ENCODE results near the gene RAPGEF6.
"Not testable (repeated sequence)": the region's sequence is repeated elsewhere in the genome, so short reads cannot be mapped to it uniquely, and the experiment has no call there.

The RAPGEF6 gene

GRCh38 chr5:131380238-131380637 is 254.8 kb downstream of the RAPGEF6 start:
- Mint-ChIP-seq H3K36me3 (peaks cover 15% of the 10 kb centered on the region), H3K27ac (peak overlapping the region; percentile 89), H3K4me1 (peaks cover 71% of the 10 kb centered on the region)
- H3K4me3 Mint-ChIP-seq, ATAC-seq, H3K9me3 Mint-ChIP-seq, H3K27me3 Mint-ChIP-seq: not testable (repeated sequence)

DNA sequence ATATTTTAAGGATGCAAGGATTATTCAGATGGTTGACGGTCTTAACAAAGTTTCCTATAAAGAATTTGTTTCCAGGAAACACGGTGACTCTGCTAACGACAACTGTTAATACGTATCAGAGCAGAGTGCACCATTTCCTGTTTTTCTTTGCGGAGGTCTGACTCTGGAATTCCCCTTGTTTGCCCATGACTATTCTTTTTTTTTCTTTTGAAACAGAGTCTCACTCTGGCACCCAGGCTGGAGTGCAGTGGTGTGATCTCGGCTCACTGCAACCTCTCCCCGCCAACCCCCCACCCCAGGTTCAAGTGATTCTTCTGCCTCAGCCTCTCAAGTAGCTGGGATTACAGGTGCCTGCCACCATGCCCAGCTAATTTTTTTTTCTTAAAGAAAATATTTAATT is 255.3 kb downstream of the RAPGEF6 start:
- Mint-ChIP-seq H3K27ac (peak overlapping the region; percentile 89), H3K4me3 (no peak overlapping the region), H3K4me1 (peaks cover 75% of the 10 kb centered on the region), H3K27me3 (no peaks in the 10 kb centered on the region), H3K36me3 (peaks cover 14% of the 10 kb centered on the region), H3K9me3 (peaks cover 3% of the 10 kb centered on the region)
- ATAC-seq, result peak; percentile 90

GRCh38 chr5:131378721-131379541 is 256.1 kb downstream of the RAPGEF6 start:
- Mint-ChIP-seq H3K27ac (peak overlapping the region; percentile 89), H3K27me3 (no peaks in the 10 kb centered on the region), H3K4me1 (peaks cover 79% of the 10 kb centered on the region), H3K9me3 (peaks cover 3% of the 10 kb centered on the region), H3K4me3 (peak overlapping the region; percentile 36), H3K36me3 (peaks cover 14% of the 10 kb centered on the region)
- no peak for ATAC-seq

- H3K36me3 Mint-ChIP-seq, result peaks cover 21% of the 10 kb centered on the region
- no peak for ATAC-seq
- H3K27me3 Mint-ChIP-seq, result no peaks in the 10 kb centered on the region
- H3K27ac Mint-ChIP-seq, result peak overlapping the region; percentile 89
- peaks cover 3% of the 10 kb centered on the region for H3K9me3 Mint-ChIP-seq
- peaks cover 86% of the 10 kb centered on the region for H3K4me1 Mint-ChIP-seq
- H3K4me3 Mint-ChIP-seq, result no peak overlapping the region
Measured at GRCh38 chr5:131377785-131378325, 257.2 kb downstream of the RAPGEF6 start.

DNA sequence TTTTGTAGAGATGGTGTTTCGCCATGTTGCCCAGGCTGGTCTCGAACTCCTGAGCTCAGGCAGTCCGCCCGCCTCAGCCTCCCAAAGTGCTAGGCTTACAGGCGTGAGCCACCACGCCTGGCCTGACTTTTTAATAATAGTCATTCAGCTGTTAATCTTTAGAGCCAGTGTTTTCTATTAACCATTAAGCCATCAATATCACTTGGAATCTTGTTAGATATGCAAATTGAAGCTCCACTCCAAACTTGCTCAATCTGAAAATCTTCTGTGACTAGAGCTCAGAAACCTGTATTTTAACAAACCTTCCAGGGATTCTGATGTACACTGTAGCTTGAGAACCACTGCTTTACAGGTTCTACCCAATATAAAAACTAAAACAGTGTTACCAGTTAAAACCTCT is 257.7 kb downstream of the RAPGEF6 start:
- peaks cover 3% of the 10 kb centered on the region for H3K9me3 Mint-ChIP-seq
- H3K4me3 Mint-ChIP-seq, result no peak overlapping the region
- peaks cover 23% of the 10 kb centered on the region for H3K36me3 Mint-ChIP-seq
- no peak for ATAC-seq
- no peaks in the 10 kb centered on the region for H3K27me3 Mint-ChIP-seq
- peak overlapping the region; percentile 89 for H3K27ac Mint-ChIP-seq
- peaks cover 86% of the 10 kb centered on the region for H3K4me1 Mint-ChIP-seq

DNA sequence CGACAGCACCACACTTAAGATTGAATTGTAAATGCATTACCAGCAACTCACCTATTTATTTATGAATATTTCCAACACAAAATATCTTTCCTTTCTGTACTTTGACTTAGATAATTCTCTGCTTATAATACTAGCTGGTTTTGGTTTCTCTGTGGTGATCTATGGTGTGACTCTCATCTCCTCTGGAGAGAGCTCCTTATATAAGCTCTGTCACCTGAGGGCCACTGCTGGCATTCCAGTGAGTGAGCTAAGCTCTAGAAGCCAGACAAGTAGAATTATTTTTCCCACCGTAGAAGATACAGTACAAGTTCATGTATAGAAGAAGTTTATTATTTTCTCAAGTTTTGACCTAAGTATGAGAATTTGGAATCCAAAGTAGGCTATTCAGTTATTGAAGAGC is 259.7 kb downstream of the RAPGEF6 start:
- Mint-ChIP-seq H3K4me1 (peaks cover 86% of the 10 kb centered on the region), H3K27ac (peak overlapping the region; percentile 89), H3K4me3 (peak overlapping the region; percentile 56), H3K36me3 (peaks cover 21% of the 10 kb centered on the region), H3K27me3 (no peaks in the 10 kb centered on the region), H3K9me3 (no peaks in the 10 kb centered on the region)
- peak; percentile 44 for ATAC-seq

All from stimulated activated memory B cell treated with anti-CD40 and anti-IgM and Interleukin-4, amounts not matched to agents 10 μg/mL and 1 μg/mL and 100 μg/mL, for 72 hours (primary cell).